ENCODE results near the gene THY1.

THY1 gene

DNA sequence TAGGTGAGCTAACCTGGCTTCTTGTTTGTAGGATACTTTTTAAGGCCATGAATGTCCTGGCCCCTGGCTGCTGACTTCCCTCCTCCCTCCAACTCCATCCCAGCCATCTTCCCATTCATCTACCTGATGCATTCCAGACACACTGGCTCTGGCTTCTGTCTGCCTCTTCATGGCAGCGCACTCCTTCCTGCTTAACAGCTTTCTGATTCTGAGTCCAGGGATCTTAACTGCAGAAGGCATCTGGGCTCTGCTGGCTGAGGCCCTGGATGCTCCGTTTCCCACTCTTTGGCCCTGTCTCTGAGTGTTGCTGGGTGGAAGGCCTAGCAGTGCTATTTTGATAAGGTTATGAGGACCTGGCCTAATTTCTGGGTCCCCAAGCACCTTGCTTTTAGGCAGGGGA lies 1.8 kb upstream of the THY1 start:
- Histone ChIP-seq H3K4me3 (ENCODE audit: low read length in 2 of 2) (no peak overlapping the region), H3K27me3 (ENCODE audit: control insufficient read depth in 1 of 2, insufficient read depth in 2 of 2, low read length in 2 of 2) (peaks cover 11 to 22% of the 10 kb centered on the region in 2 donors), H3K36me3 (ENCODE audit: control insufficient read depth in 2 of 2, insufficient read depth in 2 of 2, low read length in 2 of 2) (no peaks in the 10 kb centered on the region), H3K9ac (ENCODE audit: low read length in 2 of 2) (no peak overlapping the region), H3K27ac (ENCODE audit: low read length) (no peak overlapping the region), H3K9me3 (ENCODE audit: control insufficient read depth in 2 of 2, low read length in 2 of 2) (no peaks in the 10 kb centered on the region), H3K4me1 (ENCODE audit: control insufficient read depth, insufficient read depth, low read length) (peaks cover 25% of the 10 kb centered on the region)

DNA sequence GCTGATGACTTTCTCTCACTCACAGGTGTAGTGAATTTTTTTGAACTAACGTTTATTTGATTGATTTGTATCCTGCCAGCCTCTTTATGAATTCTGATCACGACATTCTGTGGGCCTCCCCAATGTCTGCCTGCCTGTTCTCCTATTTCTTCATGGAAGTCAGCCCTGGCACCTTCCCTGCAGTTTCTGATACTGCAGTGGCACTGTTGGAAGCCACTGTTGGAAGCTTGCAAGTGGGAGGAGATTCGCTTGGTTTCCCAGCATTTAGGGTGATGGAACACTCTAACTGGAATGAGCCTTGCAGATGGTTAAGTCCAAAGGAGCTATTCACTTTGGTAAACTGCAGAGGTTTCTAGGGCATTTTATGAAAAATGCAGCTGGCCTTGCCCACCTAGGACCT lies 1.3 kb upstream of the THY1 start:
- no peaks in the 10 kb centered on the region for H3K9me3 ChIP-seq (ENCODE audit: control insufficient read depth in 2 of 2, low read length in 2 of 2)
- H3K4me1 ChIP-seq (ENCODE audit: control insufficient read depth, insufficient read depth, low read length) = peaks cover 25% of the 10 kb centered on the region
- no peak overlapping the region for H3K9ac ChIP-seq (ENCODE audit: low read length in 2 of 2)
- H3K4me3 ChIP-seq (ENCODE audit: low read length in 2 of 2) = no peak overlapping the region
- H3K36me3 ChIP-seq (ENCODE audit: control insufficient read depth in 2 of 2, insufficient read depth in 2 of 2, low read length in 2 of 2) = no peaks in the 10 kb centered on the region
- peaks cover 16 to 23% of the 10 kb centered on the region in 2 donors for H3K27me3 ChIP-seq (ENCODE audit: control insufficient read depth in 1 of 2, insufficient read depth in 2 of 2, low read length in 2 of 2)
- H3K27ac ChIP-seq (ENCODE audit: low read length) = no peak overlapping the region

- peaks cover 16 to 26% of the 10 kb centered on the region in 2 donors for H3K27me3 ChIP-seq (ENCODE audit: control insufficient read depth in 1 of 2, insufficient read depth in 2 of 2, low read length in 2 of 2)
- H3K27ac ChIP-seq (ENCODE audit: low read length) = no peak overlapping the region
- peak overlapping the region; percentile 70 to 74 for H3K4me3 ChIP-seq (ENCODE audit: low read length in 2 of 2)
These were observed 710 bp upstream of the THY1 start for GRCh38 chr11:119423509-119424254.

DNA sequence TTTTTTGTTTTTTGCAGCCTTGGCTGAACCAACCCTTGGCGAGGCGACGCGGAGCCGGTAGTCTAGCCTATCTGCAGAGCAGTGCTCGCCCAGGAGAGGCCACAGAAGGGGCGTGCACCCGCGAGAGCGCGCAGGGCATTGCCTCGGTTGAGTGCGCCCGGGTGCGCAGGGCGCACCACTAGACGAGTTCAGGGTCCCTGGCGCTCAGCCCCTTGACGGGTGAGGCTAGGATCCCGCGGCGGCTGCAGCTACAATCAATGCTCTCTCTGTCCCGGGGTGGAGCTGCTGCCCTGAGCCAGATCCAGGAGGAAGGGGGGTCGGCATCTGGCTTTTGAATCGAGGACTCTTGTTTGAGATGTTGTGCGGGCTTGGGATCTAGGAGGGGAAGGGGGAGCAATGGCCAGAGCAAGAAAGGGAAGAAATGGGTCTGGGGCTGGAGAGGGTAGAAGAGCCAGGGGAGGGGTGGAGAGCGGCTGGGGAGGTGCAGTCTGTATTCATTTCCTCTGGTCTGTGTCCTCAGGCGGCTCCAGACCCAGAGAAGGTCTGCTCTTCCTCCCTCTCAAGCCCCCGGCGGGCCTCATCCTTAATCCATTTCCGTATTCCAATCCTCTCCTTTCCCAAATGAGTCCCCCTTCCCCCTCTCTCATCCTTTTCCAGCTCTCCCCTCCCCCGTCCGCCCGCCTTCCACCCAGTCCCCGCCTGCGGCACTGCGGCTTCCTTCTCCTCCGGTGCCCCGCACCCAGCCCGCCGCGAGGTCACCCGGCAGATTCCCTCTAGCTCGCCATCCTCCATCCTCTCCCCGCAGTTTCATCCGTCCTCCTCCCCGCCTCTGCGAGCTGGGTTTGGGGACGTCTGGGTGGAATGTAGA lies 797 bp downstream of the THY1 start:
- H3K4me1 ChIP-seq (ENCODE audit: control insufficient read depth, insufficient read depth, low read length) = peaks cover 30% of the 10 kb centered on the region
- no peaks in the 10 kb centered on the region for H3K9me3 ChIP-seq (ENCODE audit: control insufficient read depth in 2 of 2, low read length in 2 of 2)
- peak overlapping the region in 1 of 2 donors; percentile 40 for H3K9ac ChIP-seq (ENCODE audit: low read length in 2 of 2)
- H3K4me3 ChIP-seq (ENCODE audit: low read length in 2 of 2) = peak overlapping the region; percentile 70 to 74
- peaks cover 16 to 33% of the 10 kb centered on the region in 2 donors for H3K27me3 ChIP-seq (ENCODE audit: control insufficient read depth in 1 of 2, insufficient read depth in 2 of 2, low read length in 2 of 2)
- H3K36me3 ChIP-seq (ENCODE audit: control insufficient read depth in 2 of 2, insufficient read depth in 2 of 2, low read length in 2 of 2) = no peaks in the 10 kb centered on the region
- H3K27ac ChIP-seq (ENCODE audit: low read length) = no peak overlapping the region

More at GRCh38 chr11:119423509-119424254, 710 bp upstream of the THY1 start:
- no peaks in the 10 kb centered on the region for H3K9me3 ChIP-seq (ENCODE audit: control insufficient read depth in 2 of 2, low read length in 2 of 2)
- peaks cover 25% of the 10 kb centered on the region for H3K4me1 ChIP-seq (ENCODE audit: control insufficient read depth, insufficient read depth, low read length)
- H3K36me3 ChIP-seq (ENCODE audit: control insufficient read depth in 2 of 2, insufficient read depth in 2 of 2, low read length in 2 of 2) = no peaks in the 10 kb centered on the region
- H3K9ac ChIP-seq (ENCODE audit: low read length in 2 of 2) = no peak overlapping the region

DNA sequence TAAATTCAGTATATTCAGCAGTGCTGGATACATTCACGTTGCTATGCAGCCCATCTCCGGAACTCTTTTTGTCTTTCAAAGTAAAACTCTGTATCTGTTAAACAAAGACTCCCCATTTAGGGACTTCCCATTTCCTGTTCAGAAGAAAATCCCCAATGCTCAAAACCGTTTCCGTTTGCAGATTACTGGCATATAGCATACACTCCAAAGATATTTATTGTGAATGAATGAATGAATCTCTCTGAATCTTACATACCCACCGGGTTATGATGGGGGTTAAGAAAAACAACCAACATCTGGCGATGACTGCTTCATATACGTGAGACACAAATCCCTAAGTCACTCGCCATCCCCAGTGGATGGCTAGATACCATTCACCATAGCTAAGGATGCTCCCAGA lies 1.6 kb downstream of the THY1 start:
- Histone ChIP-seq H3K9me3 (ENCODE audit: control insufficient read depth in 2 of 2, low read length in 2 of 2) (no peaks in the 10 kb centered on the region), H3K36me3 (ENCODE audit: control insufficient read depth in 2 of 2, insufficient read depth in 2 of 2, low read length in 2 of 2) (no peaks in the 10 kb centered on the region), H3K27ac (ENCODE audit: low read length) (no peak overlapping the region), H3K4me3 (ENCODE audit: low read length in 2 of 2) (peak overlapping the region; percentile 70 to 74), H3K9ac (ENCODE audit: low read length in 2 of 2) (no peak overlapping the region), H3K27me3 (ENCODE audit: control insufficient read depth in 1 of 2, insufficient read depth in 2 of 2, low read length in 2 of 2) (peaks cover 16 to 33% of the 10 kb centered on the region in 2 donors), H3K4me1 (ENCODE audit: control insufficient read depth, insufficient read depth, low read length) (peaks cover 30% of the 10 kb centered on the region)

DNA sequence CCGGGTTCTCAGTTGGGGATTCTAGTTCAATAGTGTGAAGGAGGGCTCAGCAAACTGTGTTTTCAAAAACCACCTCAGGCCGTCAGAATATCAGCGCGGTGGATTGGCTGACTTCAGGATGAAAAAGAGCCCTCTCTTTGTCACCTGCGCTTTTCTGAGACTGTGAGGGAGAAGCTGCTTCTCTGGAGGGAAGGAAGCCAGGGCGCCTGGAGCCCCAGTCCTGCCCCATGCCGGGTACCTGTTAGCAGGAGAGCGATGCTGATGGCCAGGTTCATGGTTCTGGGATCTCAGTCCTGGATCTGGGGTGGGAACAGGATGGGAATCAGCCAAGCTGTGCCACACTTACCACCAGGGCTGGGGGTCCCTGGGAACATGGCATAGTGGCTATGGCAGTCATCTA lies 2.3 kb downstream of the THY1 start:
- H3K9ac ChIP-seq (ENCODE audit: low read length in 2 of 2) = no peak overlapping the region

GRCh38 chr11:119419834-119420492 lies 3.0 kb downstream of the THY1 start:
- Histone ChIP-seq H3K27me3 (ENCODE audit: control insufficient read depth in 1 of 2, insufficient read depth in 2 of 2, low read length in 2 of 2) (peaks cover 16 to 33% of the 10 kb centered on the region in 2 donors), H3K9me3 (ENCODE audit: control insufficient read depth in 2 of 2, low read length in 2 of 2) (no peaks in the 10 kb centered on the region), H3K4me1 (ENCODE audit: control insufficient read depth, insufficient read depth, low read length) (peaks cover 27% of the 10 kb centered on the region), H3K27ac (ENCODE audit: low read length) (no peak overlapping the region), H3K9ac (ENCODE audit: low read length in 2 of 2) (no peak overlapping the region), H3K36me3 (ENCODE audit: control insufficient read depth in 2 of 2, insufficient read depth in 2 of 2, low read length in 2 of 2) (no peaks in the 10 kb centered on the region), H3K4me3 (ENCODE audit: low read length in 2 of 2) (no peak overlapping the region)

More for the DNA sequence above, 2.3 kb downstream of the THY1 start:
- Histone ChIP-seq H3K27me3 (ENCODE audit: control insufficient read depth in 1 of 2, insufficient read depth in 2 of 2, low read length in 2 of 2) (peaks cover 16 to 33% of the 10 kb centered on the region in 2 donors), H3K27ac (ENCODE audit: low read length) (no peak overlapping the region), H3K36me3 (ENCODE audit: control insufficient read depth in 2 of 2, insufficient read depth in 2 of 2, low read length in 2 of 2) (no peaks in the 10 kb centered on the region), H3K4me1 (ENCODE audit: control insufficient read depth, insufficient read depth, low read length) (peaks cover 30% of the 10 kb centered on the region), H3K4me3 (ENCODE audit: low read length in 2 of 2) (no peak overlapping the region), H3K9me3 (ENCODE audit: control insufficient read depth in 2 of 2, low read length in 2 of 2) (no peaks in the 10 kb centered on the region)

- Histone ChIP-seq H3K9me3 (ENCODE audit: control insufficient read depth in 2 of 2, low read length in 2 of 2) (no peaks in the 10 kb centered on the region), H3K4me1 (ENCODE audit: control insufficient read depth, insufficient read depth, low read length) (peaks cover 24% of the 10 kb centered on the region), H3K27me3 (ENCODE audit: control insufficient read depth in 1 of 2, insufficient read depth in 2 of 2, low read length in 2 of 2) (peaks cover 16 to 33% of the 10 kb centered on the region in 2 donors), H3K27ac (ENCODE audit: low read length) (no peak overlapping the region), H3K4me3 (ENCODE audit: low read length in 2 of 2) (no peak overlapping the region), H3K36me3 (ENCODE audit: control insufficient read depth in 2 of 2, insufficient read depth in 2 of 2, low read length in 2 of 2) (no peaks in the 10 kb centered on the region), H3K9ac (ENCODE audit: low read length in 2 of 2) (no peak overlapping the region)
These were observed 3.7 kb downstream of the THY1 start for GRCh38 chr11:119419246-119419645.

DNA sequence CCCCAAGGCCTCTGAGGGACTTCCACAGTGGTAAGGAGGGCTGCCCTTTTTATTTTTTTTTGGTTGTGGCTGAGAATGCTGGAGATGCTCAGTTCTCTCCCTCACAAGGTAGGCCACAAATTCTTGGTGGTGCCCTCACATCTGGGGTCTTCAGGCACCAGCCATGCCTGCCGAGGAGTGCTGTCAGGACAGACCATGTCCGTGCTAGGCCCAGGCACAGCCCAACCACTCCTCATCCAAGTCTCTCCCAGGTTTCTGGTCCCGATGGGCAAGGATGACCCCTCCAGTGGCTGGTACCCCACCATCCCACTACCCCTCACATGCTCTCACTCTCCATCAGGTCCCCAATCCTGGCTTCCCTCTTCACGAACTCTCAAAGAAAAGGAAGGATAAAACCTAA lies 4.2 kb downstream of the THY1 start:
- H3K27me3 ChIP-seq (ENCODE audit: control insufficient read depth in 1 of 2, insufficient read depth in 2 of 2, low read length in 2 of 2) = peaks cover 16 to 33% of the 10 kb centered on the region in 2 donors
- H3K9ac ChIP-seq (ENCODE audit: low read length in 2 of 2) = no peak overlapping the region
- H3K4me3 ChIP-seq (ENCODE audit: low read length in 2 of 2) = no peak overlapping the region
- peaks cover 22% of the 10 kb centered on the region for H3K4me1 ChIP-seq (ENCODE audit: control insufficient read depth, insufficient read depth, low read length)
- H3K27ac ChIP-seq (ENCODE audit: low read length) = no peak overlapping the region
- no peaks in the 10 kb centered on the region for H3K9me3 ChIP-seq (ENCODE audit: control insufficient read depth in 2 of 2, low read length in 2 of 2)
- H3K36me3 ChIP-seq (ENCODE audit: control insufficient read depth in 2 of 2, insufficient read depth in 2 of 2, low read length in 2 of 2) = no peaks in the 10 kb centered on the region

GRCh38 chr11:119417726-119418540 lies 5.0 kb downstream of the THY1 start:
- no peak overlapping the region for H3K9ac ChIP-seq (ENCODE audit: low read length in 2 of 2)

More at GRCh38 chr11:119417726-119418540, 5.0 kb downstream of the THY1 start:
- Histone ChIP-seq H3K4me1 (ENCODE audit: control insufficient read depth, insufficient read depth, low read length) (peaks cover 20% of the 10 kb centered on the region), H3K27ac (ENCODE audit: low read length) (no peak overlapping the region), H3K36me3 (ENCODE audit: control insufficient read depth in 2 of 2, insufficient read depth in 2 of 2, low read length in 2 of 2) (no peaks in the 10 kb centered on the region), H3K4me3 (ENCODE audit: low read length in 2 of 2) (no peak overlapping the region), H3K9me3 (ENCODE audit: control insufficient read depth in 2 of 2, low read length in 2 of 2) (no peaks in the 10 kb centered on the region), H3K27me3 (ENCODE audit: control insufficient read depth in 1 of 2, insufficient read depth in 2 of 2, low read length in 2 of 2) (peaks cover 16 to 33% of the 10 kb centered on the region in 2 donors)

Measured in stomach smooth muscle (tissue), 2 donors.